GM20431 (cell line): ENCODE data around the gene NHLRC4.

Experiments
- in situ Hi-C: fragments of 300-500 bp; cut with MseI, MboI; formaldehyde crosslinking; loops from one replicate; pipeline ENCODE4 v1.15.0; 2020; ENCODE audit warnings: low sequenced_read_pairs; ENCODE audit not compliant: unreplicated experiment

NHLRC4 gene

DNA sequence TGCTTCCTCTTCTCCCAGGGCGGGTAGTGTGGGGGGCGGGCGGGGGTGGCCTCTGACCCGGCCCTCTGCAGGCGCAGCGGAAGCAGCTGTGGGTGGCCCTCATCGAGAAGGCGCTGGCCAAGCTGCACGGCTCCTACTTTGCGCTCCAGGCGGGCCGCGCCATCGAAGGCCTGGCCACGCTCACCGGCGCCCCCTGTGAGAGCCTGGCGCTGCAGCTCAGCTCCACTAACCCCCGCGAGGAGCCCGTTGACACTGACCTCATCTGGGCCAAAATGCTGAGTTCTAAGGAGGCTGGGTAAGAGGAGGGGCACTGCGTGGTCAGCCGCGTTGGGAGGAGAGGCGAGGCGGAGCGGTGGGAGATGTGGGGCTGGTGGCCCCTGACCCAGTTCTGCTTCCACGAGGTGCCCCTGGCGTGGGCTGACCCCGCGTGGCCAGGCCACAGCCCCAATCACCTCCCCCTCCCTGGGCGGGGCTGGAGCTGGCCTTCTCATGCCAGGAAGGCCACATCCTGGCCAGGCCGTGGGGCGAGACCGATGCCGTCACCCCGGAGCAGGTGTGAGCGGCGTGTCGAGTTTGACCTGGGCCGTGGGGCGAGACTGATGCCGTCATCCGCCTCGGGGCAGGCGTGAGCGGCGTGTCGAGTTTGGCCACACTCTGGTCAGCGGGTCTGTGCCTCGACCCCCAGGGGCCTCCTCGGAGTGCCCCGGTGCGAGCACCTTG lies 17.1 kb upstream of the NHLRC4 start:
- in situ Hi-C loops: no loop called here

DNA sequence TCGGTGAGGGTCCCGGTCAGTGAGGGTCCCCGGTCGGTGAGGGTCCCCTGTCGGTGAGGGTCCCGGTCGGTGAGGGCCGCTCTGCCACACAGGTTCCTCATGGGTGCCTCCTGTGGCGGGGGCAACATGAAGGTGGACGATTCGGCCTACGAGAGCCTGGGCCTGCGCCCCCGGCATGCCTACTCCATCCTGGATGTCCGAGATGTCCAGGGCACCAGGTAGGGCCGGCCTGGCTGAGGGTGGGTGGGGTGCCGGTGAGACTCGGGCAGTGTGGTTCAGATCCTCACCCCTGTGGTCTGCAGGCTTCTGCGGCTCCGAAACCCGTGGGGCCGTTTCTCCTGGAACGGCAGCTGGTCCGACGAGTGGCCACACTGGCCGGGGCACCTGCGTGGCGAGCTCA lies 15.6 kb upstream of the NHLRC4 start:
- in situ Hi-C loops: no loop called here

DNA sequence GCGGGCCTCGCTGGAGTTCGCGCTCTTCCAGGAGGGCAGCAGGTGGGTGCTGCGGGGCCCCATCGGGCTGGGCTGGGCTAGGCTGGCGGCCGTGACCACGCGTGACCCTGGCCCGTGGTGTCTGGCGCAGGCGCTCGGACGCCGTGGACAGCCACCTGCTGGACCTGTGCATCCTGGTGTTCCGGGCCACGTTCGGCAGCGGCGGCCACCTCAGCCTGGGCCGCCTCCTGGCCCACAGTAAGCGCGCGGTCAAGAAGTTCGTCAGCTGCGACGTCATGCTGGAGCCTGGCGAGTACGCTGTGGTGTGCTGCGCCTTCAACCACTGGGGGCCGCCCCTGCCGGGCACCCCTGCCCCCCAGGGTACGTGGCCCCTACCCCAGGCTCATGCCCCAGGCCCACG lies 14.6 kb upstream of the NHLRC4 start:
- in situ Hi-C loops: no loop called here

DNA sequence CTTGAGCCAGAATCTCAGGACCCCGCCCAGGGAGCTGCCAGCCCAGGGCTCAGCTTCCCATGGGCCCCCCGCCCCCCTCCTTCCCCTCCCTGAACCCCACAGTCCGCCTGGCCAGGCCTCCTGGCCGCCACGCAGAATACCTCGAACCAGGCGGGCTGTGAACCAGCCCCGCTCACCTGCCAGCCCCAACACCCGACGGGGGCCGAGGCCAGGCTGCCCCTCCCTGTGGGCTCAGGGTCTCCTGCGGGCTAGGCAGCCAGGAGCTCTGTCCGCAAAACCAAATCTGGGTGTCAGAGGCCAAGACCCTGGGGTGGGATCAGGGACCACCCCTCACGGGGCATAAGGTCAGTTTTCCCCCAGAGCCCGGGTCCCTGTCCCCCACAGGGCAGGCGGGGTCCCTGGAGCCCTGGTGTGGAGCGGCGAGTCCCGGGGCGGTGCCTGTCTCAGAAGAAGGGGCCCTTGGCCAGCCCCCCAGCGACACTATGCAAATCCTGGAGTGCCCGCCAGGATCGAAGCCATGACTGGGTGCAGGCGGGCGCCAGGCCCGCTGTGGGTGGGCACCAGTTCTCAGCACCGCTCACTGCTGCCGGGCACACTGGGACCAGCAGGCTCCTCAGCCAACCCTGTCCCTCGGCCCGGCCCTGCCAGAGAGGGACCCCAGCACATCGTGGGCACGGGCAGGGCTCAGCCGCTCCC lies 13.1 kb upstream of the NHLRC4 start:
- in situ Hi-C loops: no loop called here

DNA sequence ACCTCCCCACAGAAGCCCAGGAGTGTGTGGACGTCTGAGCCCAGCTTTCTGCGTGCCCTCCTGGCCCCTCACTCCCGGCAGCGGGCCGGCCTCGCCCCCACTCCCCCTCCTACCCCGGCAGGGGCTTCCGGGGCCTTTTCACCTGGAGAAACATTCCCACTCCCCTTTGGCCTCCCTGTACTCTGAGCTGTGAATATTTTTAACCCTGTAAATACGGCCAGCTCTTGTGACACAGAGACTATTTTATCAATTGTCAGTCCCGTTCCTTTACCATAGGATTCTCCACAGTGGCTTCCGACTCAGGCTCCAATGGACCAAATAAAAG lies 12.5 kb upstream of the NHLRC4 start:
- in situ Hi-C loops: no loop called here

DNA sequence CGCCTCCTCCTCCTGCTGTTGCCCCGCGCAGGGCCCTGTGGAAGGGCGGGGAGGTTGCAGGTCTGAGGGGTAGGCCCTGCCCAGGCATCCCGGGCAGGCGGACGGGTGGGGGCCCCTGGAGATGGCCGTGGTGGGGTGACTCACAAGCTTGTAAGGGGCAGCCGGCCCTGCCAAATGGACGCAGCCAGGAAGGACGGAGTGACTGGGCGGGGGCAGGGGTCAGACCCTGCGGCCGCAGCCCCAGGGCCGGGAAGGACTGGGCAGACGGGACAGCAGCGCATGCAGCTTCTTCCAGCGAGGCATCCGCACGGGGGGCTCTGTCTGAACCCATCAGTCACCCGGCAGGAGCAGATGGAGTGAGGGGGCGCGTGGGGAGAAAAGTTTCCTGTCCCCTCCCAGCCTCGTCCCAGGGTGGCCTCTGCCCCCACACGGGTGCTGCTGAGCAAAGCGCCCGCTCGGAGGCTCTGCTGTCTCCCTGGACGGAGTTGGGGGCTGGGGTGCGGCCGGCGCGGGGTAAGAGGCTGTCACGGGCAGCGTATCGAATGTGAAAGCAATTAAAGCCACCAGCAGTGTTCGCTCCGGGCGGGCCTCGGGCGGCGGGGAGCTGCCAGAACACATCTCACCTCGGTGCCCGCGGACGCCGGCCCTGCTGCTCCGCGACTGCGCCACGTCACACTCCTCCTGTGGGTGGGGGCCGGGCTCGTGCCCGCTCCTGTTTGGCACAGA lies 12.0 kb upstream of the NHLRC4 start:
- in situ Hi-C loops: no loop called here

DNA sequence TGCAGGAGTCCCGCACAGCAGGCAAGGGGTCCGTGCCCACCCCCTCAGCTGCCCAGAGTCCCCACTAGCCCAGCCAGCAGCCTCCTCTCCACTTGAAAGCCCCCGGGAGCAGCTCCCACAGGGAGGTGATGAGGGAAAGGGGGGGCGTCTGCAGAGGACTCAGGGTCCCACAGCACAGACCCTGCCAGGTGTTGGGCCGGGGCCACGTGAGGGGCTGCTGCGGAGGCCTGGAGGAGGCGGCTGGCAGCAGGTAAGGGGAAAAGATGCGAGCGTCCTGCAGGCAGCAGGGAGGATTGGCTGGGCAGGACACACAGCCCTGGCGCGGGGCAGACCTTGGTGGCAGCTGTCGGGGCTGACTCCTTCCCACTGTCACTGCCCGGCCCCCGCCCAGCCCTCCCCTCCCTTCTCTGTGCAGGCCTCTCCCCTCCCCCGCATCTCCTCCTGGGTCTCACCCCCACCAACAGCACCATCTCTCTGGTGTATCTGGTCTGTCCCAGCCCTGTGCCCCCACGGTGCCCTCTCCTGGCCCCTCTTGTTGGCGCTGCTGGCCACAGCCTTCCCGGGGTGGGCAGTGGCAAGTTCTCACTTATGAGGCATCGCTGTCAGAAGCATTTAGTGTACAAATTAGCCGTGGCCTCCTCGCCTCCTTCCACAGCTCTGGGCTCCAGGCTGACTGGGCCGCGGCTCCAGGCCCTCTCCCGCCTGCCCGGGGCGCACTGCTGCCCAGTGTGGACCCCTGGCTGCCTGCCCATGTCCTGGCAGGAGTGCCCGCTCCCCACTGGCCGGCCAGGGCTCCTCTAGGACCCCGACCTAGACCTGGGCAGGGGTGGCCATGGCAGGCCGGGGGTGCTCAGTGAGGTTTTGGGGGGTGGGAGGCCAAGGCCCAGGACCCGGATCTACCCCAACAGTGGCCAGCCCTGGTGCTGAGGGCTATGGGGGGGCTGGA lies 11.0 kb upstream of the NHLRC4 start:
- in situ Hi-C loops: no loop called here

DNA sequence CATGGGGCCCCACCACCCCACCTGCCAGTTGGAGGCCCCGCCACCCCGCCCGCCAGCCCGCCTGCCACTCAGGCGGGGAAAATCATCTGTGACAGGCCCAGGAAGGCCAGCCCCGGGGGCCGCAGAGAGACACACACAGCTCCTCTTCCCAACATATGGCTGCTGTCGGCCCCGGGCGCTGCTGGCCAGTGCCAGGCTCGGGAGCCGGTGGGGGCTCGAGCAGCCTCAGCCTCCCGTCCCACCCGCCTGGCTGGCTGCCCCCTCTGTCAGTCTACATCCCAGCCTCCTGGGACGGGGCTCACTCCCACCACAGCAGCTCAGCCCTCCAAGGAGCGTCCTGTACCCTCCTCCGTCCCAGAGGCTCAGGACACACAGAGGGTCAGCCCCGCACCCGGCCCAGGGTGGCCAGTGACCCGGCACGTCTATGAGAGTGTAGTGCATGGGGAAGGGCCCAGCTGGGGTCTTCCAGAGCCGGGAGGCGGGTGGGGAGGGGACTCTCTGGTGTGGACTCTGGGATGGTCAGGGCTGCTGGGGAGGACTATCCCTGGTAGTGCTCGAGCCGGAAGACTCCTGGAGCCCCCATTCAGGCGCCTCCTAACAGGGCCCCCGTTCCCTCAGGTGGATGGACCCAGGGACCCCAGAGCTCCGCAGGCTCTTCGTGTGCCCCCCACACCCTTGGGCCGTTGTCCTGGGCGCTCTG lies 10.2 kb upstream of the NHLRC4 start:
- in situ Hi-C loops: no loop called here

DNA sequence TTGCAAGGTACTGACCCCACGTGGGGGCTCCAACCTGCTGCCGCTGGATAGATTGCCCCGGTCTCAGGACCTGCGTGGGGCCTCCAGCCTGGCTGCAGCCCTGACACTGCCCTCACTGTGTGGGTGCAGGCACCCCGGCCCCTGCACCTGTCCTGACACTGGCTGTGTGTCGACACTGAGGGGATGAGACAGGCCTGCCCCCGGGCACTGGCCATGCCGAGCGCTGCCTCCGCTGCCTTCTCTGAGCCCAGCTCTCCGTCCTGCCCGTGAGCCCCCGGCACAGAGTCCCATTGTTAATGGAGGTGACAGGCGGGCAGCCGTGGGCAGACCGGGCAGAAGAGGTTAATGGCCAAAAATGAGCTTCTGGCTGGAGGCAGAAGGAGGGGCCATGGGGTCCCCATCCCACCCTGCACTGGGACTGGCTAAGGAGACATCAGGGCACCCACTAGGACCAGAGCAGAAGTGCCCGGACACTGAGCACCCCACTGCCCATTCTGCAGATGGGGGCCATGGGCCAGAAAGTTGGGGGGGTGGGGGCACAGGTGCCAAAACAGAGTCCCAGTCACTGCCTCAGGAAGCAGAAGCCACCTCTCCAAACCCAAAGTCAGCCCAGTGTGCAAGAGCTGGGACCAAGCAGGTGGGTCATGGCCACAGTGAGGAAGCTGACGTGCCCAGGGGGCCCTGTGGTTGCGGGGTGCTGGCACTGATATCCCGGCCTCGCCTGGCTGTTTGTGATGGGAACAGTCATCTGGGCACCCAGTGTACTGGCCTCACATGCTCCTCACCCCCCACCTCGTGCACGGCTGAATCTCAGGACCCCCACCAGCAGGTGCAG lies 9.1 kb upstream of the NHLRC4 start:
- in situ Hi-C loops: no loop called here

DNA sequence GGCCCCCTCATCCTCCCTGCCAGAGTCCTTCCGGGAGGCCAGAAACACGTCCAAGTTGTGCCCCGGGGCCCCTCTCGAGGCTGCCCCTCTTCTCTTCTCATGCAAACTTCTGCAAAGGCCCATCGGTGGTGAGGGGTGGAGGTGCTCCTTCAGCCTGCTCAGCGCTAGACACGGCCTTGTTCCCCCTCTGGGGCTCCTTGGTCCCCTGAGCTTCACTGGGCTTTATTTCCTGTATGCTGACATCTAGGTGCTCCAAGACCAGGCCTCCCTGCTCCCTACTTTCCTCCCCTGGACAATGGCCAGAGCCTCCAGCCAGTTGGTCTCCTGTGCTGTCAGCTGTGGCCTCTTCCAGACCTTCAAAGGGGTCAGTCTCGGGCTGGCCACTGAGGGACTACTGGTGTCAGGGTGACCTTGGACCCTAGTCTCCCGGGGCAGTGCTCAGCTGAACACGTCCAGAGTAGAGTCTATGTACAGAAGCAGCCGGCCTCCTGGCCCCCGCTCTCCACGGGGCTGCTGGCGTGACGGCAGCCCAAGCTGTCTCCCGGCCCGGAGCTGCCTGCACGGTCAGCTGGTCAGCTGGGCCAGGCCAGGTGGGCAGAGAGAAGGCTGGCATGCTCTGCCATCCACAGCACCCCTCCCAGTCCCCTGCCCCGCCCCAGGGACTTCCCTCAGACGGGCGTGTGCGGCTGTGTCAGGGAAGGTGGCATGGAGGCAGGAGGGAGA lies 8.3 kb upstream of the NHLRC4 start:
- in situ Hi-C loops: no loop called here

DNA sequence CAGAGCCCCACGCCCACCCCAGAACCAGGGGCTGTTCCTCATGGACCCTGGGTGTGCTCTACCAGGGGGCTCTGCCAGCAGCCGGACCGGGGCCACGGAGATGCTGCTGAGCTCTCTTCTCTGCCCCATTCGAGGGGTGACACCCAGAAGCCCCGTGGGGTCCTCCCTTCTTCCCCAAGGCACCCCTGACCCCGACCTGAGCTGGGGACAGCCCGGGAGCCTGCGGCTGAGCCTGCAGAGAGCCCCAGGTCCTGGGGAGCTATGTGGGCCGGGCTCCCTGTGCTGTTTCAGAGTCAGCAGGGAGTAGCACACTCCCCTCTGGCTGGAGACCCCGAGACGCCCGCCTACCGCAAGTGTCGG lies 7.8 kb upstream of the NHLRC4 start:
- in situ Hi-C loops: no loop called here

DNA sequence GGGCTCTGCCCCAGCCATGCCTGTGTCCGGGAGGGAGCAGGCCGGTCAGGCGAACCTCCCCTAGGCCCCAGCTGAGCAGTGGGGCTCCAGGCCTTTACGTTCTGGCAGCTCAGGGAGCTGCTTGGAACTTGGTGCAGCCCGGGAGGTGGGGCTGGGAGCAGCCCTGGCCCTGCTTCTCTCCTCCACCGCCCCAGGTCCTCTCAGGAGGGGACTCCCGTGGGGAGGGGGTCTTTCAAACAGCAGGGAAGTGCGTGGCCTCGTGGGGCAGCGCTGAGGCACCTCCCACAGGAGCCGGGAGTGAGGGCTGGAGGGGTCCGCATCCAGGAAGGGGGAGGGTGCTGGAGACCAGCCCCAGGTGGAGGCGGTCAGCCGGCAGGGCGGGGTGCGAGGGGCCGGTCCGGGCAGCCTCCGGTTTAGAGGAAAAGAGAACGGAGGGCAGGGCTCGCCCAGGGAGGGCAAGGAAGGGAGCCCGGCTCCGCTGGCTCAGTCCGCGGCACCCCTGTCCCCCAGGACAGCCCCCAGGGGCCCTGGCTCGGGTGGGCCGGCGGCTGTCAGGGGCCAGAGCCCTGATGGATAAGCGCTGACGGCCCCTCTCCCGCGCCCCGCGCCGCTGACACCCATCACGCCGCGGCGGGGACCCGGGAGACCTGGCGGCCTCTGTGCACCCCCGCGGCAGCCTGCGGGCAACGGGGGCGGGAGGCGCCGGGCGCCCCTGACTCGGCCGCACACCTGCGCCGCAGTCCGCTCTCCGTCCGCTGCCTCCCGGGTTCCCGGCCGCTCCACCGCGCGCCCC lies 7.2 kb upstream of the NHLRC4 start:
- in situ Hi-C loops: no loop called here

DNA sequence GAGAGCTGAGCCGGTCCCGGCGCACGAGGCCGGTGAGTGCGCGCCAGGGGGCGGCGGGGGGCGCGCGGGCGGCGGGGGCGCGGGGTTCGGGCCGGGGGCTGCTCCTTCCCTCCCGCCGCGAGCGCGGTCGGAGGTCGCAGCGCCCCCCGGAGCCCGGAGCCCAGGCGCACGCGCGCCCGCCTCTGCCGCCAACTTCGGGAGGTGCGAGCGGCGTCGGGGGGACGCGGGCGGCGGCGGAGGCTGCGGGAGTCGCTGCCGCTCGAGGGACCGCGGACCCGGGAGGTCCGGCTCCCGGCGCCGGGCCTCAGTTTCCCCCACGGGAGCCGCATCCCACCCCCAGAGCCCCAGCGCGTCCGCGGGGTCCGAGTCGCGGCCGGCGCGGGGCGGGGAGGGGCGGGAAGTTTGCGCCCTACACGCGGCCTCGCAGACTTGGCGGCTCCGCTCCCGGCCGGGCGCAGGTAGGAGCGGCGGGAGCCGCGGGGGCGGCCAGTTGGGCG lies 6.6 kb upstream of the NHLRC4 start, which contains the start of gene PRR35:
PRR35 (plus strand) TSS at position 191 of the 497 bp plus-strand sequence. CDS start 2,901 bp downstream, outside the sequence.
- in situ Hi-C loops: no loop called here

DNA sequence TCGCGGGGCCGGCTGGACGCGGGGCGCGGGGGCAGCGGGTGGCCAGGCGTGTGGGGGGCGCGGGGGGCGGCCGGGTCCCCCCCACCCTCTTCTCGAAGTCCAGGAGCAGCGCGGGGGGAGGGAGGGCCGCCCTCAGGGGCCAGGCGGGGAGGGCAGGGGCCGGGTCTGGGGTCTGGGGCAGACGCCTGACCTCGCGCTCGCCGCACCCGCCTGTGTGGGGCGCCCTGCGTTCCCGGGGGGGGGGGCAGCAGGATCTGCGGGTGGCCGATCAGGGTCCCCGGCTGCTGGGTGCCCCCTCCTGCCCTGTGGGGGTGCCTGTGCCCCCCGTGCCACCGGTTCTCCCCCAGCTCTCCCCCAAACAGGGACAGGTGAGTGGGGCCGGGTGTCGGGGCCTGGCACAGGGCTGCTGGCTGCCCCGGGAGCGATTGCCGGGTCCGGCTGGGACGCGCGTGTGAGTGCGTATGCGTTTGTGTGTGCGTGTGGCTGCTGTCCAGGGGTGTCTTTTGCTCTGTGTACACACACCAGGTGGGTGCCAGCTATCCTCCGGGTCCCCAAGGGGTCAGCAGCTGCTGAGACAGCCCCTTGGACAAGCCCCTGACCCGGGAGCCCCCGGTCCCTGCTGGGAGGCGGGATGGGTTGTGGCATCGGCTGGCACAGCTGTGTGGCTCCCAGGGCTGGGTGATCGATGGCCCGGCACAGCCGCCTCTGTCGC lies 5.9 kb upstream of the NHLRC4 start:
- in situ Hi-C loops: no loop called here

DNA sequence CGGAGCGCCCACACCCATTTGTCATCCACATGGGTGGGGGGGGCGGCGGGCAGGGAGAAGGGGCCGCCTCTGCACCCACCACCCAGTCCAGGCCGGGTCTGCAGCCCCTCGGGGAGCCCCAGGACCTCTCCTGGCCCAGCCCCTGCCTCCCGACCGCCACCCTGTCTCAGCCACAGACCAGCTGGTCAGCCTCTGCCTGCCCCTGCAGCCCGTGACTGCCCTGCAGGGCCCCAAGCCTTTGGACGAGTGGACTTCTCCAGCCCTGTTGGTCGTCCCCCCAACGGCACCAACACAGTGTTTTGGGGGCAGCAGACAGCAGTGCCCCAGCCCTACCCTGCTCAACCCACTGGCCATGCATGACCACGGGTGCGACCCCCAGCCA lies 5.4 kb upstream of the NHLRC4 start:
- in situ Hi-C loops: no loop called here
